HepG2 (cell line): ENCODE results near the gene DPEP1. TPM values are rescaled to one million over a fixed set of nuclear protein-coding genes. Genes with fewer than 3 reads are reported as not detected.

Experiments used
- polyA plus RNA-seq, 8 experiments: library from polyadenylated mRNA; depleted of rRNA in 3 of 8; stranded (reverse) in 7 of 8; unstranded in 1 of 8; fragments of >200 nt; fragmentation: Illumina TruSeq in 4 of 8; extraction: Trizol in 4 of 8; gene quantifications; 2 replicates each; pipeline versions ENCODE4 v1.2.1 to v1.2.3, GENCODE V29; 2011 to 2016; ENCODE audit warnings: low read depth in 4 of 8, missing spikeins in 1 of 8, mixed read lengths in 1 of 8; ENCODE audit not compliant: insufficient read depth in 1 of 8
- total RNA-seq, 5 experiments: library from RNA; depleted of rRNA; stranded (reverse); fragments of >200 nt; fragmentation: Illumina TruSeq; extraction: Trizol; gene quantifications; 2 replicates each; pipeline ENCODE4 v1.2.3, GENCODE V29; 2016; ENCODE audit warnings: low read depth in 1 of 5

Gene DPEP1
- total and polyA plus RNA-seq, 2 of the 13 experiments (the other 11 are each of a cell fraction or from before 2014, with no cell fraction given) = 37.6 to 52.2 TPM

Other genes starting within 250 kb of the DPEP1 start
- 21.4 and 24.4 TPM in 2 replicates for gene ANKRD11, start 123.1 kb upstream of the DPEP1 start, total RNA-seq (2016; rRNA removed; fragmentation: Illumina TruSeq; extraction: Trizol)
- gene ANKRD11, start 123.1 kb upstream of the DPEP1 start, polyA plus RNA-seq (2011; rRNA removed) = 38.4 and 42.3 TPM in 2 replicates
- 63.9 and 136 TPM in 2 replicates for gene SPG7, start 105.2 kb upstream of the DPEP1 start, total RNA-seq (2016; rRNA removed; fragmentation: Illumina TruSeq; extraction: Trizol)
- gene SPG7, start 105.2 kb upstream of the DPEP1 start, polyA plus RNA-seq (2011; rRNA removed) = 66.0 and 77.5 TPM in 2 replicates
- 2,988 and 3,233 TPM in 2 replicates for gene RPL13, start 53.0 kb upstream of the DPEP1 start, total RNA-seq (2016; rRNA removed; fragmentation: Illumina TruSeq; extraction: Trizol)
- gene RPL13, start 53.0 kb upstream of the DPEP1 start, polyA plus RNA-seq (2011; rRNA removed) = 4,411 and 5,523 TPM in 2 replicates
- not detected in 2 replicates for gene CPNE7, start 37.9 kb upstream of the DPEP1 start, total RNA-seq (2016; rRNA removed; fragmentation: Illumina TruSeq; extraction: Trizol)
- gene CPNE7, start 37.9 kb upstream of the DPEP1 start, polyA plus RNA-seq (2011; rRNA removed) = 0.59 and 2.1 TPM in 2 replicates
- gene CHMP1A, start 44.1 kb downstream of the DPEP1 start, total RNA-seq (2016; rRNA removed; fragmentation: Illumina TruSeq; extraction: Trizol) = 69.4 and 80.0 TPM in 2 replicates
- 73.3 and 87.2 TPM in 2 replicates for gene CHMP1A, start 44.1 kb downstream of the DPEP1 start, polyA plus RNA-seq (2011; rRNA removed)
- gene SPATA33, start 44.2 kb downstream of the DPEP1 start, total RNA-seq (2016; rRNA removed; fragmentation: Illumina TruSeq; extraction: Trizol) = 11.0 and 11.2 TPM in 2 replicates
- 5.7 and 6.3 TPM in 2 replicates for gene SPATA33, start 44.2 kb downstream of the DPEP1 start, polyA plus RNA-seq (2011; rRNA removed)
- 1.2 and 2.5 TPM in 2 replicates for gene CDK10, start 73.0 kb downstream of the DPEP1 start, total RNA-seq (2016; rRNA removed; fragmentation: Illumina TruSeq; extraction: Trizol)
- 3.9 and 4.3 TPM in 2 replicates for gene CDK10, start 73.0 kb downstream of the DPEP1 start, polyA plus RNA-seq (2011; rRNA removed)
- gene SPATA2L, start 88.1 kb downstream of the DPEP1 start, total RNA-seq (2016; rRNA removed; fragmentation: Illumina TruSeq; extraction: Trizol) = 17.0 and 20.7 TPM in 2 replicates
- 9.1 and 11.8 TPM in 2 replicates for gene SPATA2L, start 88.1 kb downstream of the DPEP1 start, polyA plus RNA-seq (2011; rRNA removed)
- 3.8 and 10.1 TPM in 2 replicates for gene VPS9D1, start 107.3 kb downstream of the DPEP1 start, total RNA-seq (2016; rRNA removed; fragmentation: Illumina TruSeq; extraction: Trizol)
- 13.2 and 18.6 TPM in 2 replicates for gene VPS9D1, start 107.3 kb downstream of the DPEP1 start, polyA plus RNA-seq (2011; rRNA removed)
- gene ZNF276, start 107.9 kb downstream of the DPEP1 start, total RNA-seq (2016; rRNA removed; fragmentation: Illumina TruSeq; extraction: Trizol) = 6.8 and 17.7 TPM in 2 replicates
- 18.0 and 24.3 TPM in 2 replicates for gene ZNF276, start 107.9 kb downstream of the DPEP1 start, polyA plus RNA-seq (2011; rRNA removed)
- gene FANCA, start 203.0 kb downstream of the DPEP1 start, total RNA-seq (2016; rRNA removed; fragmentation: Illumina TruSeq; extraction: Trizol) = 45.7 and 106 TPM in 2 replicates
- 77.9 and 88.0 TPM in 2 replicates for gene FANCA, start 203.0 kb downstream of the DPEP1 start, polyA plus RNA-seq (2011; rRNA removed)
- 7.6 and 13.3 TPM in 2 replicates for gene SPIRE2, start 214.8 kb downstream of the DPEP1 start, total RNA-seq (2016; rRNA removed; fragmentation: Illumina TruSeq; extraction: Trizol)
- 37.5 and 55.7 TPM in 2 replicates for gene SPIRE2, start 214.8 kb downstream of the DPEP1 start, polyA plus RNA-seq (2011; rRNA removed)